ENCODE results near the gene ARSA.

ARSA gene

DNA sequence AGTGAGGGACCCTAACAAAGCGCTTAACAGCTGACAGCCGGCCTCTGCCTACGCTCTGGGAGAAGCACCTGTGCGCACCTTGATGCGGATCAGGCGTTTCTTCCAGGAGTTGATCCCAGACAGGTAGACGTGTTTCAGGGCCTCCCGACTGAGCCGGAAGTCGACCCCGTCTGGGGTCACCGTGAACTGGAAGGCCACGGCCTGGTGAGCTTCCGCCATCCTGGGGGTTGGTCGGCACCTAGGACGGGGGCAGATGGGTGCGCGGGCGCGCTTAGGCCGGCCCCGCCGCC lies 50.3 kb downstream of the ARSA start:
- no peak for DNase-seq

DNA sequence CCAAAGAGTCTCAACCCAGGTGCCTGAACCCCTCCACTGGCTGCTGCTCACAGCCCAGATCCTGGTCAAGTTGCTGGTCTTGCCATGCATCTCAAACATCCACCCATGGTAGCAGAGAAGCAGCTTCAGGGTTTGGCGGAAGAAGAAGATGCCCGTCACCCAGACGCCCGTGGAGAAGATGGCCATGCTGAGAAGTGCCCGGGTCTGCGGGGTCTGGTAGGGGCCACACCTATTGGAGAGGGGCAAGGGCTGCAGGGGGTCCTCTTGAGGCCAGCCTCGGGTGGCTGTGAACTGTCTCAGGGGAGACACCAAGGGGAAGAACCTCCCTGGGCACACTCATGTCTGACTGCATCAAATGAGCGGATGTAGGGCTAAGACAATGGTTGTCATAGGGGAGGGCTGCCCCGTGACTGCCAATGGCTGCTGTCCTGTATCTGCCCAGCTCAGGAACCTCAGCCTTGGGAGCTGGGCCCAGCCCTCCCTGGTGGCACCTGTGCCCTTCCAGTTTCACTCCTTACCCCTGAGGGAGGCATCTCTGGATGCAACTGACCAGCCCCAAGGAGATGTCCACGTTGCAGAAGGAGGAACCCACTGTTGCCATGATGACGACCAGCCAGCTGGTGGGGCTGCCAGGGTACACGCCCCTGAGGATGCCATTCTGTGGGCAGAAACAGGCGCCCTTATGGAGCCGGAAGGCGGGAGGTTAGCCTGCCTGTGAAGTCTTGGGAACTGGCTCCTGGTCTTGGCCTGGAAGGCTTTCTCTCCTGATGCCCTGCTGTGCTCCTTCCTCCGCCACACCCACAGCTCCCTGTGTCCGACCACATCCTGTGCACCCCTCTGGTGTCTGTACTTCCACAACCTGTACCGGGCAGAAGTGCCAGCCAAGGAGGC lies 50.9 kb downstream of the ARSA start:
- DNase-seq, result no peak

DNA sequence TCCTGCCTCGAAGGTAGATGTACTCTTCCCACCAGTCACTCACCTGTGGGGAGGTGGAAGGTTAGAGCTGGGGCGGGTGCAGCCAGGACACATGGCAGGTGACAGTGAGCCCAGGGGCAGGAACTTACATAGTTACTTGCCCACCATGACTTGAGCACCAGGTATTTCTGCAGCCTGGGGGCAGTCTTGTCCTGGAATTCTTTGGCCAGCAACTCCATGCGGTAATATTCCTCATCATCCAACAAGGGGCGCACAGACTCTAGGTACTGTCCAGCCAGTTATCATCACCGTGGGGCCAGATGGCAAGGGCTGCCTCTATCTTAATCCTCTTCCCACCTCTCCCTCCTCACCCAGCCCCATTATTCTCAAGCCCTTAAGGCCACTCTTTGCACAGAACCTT lies 51.9 kb downstream of the ARSA start:
- DNase-seq, result peak; percentile 49

DNA sequence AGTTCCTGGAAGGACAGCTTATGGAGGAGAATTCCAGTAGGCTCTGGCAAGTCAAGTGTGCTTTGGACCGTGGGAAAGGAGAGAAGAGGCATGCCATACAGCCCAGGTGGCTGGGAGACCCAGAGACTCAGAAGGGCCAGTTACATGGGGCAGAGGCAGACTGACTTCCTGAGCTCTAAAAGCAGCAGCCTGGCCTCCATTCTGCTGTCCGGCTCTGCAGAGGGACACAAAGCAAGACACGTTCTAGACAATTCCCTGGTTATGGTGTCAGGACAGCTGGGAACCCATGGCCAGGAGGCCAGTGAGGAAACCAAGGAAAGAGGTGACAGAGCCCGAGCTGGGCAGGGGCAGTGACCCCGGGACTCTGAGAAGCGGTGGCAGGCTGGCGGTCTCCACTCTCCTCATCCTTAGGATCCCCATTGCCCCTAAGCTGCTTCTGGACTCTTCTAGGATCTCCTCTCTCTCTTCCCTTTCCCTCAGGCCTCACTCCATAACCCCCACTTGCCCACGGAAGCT lies 52.5 kb downstream of the ARSA start:
- DNase-seq, result no peak
